HG02973 (cell line): ENCODE measurements around the gene SFTPA2.
"Not testable (repeated sequence)": the region's sequence is repeated elsewhere in the genome, so short reads cannot be mapped to it uniquely, and the experiment has no call there.

Experiments
- ATAC-seq: cut with Tn5 transposase; IDR thresholded peaks from one replicate; pipeline ENCODE4 v1.9.1; 2021; ENCODE audit warnings: moderate library complexity; ENCODE audit not compliant: unreplicated experiment

Gene SFTPA2

DNA sequence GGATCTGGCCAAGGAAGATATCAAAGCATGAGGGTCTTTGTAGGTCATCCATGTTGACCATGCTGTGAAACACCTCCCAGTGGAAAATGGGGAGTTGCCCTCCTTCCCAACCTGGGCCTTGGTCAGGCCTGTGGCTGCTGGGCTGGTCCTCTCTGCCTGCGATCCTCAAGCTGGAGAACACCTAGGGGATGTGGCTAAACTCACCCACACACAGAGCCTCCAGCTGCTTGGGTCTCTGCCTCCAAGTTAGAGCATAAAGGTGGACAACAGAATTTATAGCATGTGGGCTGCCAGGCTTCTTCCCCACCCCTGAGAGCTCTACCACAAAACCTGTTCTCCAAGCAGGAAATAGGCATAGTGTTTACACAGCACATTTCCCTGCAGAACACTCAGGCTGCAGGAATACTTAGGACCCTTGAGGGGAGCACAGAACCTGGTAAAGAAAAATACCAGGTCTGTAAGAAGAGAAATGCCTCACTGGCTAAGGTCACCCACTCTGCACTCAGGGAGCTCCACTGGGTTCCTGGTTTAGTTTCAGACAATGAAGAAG is at the start of gene SFTPA2:
TSS of gene SFTPA2 (minus strand) at position 248 of the 550 bp plus-strand sequence. CDS start 924 bp downstream, outside the sequence.
- no peak for ATAC-seq

DNA sequence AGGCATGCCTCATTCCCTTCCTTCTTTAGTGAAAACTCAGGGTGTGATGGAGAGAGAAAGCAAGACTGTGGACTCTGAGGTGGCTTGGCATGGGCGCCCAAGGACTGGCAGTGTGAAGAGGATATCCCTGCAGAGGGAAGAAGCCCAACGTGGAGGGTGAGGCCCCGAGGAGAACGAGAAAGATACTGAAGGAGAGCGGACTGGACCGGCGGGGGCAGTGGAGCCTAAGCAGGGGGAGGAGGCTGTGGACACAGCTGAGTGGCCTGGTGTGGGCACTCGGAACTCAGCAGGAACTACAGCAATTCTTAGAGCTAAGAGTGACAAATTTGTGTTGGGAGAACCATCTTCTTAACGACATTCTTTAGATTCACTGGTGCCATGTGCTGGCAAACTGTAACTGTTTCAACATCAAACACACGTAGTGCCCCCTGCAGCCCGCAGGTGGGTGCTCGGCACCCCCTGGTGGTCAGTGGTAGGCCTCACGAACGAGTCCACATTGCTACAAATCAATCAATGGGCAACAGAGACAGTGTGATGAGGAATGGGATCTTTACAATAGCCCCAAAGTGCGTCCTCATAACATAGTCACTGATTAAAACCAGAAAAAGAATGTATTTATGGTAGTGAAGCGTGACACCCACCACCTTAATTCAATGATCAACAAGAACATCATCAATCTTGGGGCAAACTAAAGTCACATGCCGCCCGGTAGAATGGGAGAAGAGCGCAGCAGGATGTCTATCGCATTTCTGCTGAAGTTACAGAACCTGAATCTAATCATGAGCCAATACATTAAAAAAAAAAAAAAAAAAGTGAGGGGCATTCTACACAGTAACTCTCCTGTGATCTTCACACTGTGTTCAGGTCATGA is 48.5 kb upstream of the SFTPA2 start:
- ATAC-seq, result no peak

DNA sequence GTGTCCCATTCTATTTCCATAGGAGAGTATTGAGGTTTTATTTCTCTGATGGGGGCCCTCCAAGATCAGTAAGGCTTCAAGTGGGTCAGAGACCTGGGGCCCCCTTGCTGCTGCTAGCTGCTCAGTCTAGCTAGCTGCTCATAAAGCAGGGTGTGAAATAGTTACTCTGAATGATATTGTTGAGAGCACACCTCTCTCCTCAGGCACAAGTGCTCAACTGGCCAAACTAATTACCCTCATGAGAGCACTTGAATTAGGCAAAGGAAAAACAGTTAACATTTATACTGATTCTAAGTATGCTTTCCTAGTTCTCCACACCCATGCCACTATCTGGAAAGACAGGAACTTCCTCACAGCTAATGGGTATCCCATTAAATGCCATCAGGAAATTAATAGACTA is 45.1 kb upstream of the SFTPA2 start:
- ATAC-seq, result no peak

DNA sequence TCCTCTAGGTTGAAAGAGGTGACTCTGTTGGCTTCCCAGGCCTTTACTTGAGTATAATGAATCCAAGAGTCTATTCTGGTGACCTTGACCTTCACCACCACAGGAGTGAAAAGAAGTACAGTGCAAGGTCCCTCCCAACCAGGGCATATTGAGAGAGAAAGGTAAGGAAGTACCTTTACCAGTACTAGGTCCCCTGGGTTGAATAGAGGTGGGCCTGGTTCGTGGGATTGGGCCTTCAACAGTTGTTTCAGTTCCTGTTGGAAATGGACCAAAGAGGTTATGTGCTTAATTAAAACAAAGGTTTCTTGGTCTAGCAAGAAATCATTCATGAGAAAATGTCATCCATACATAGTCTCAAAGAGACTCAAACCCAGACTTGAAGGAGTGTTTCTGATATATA is 44.1 kb upstream of the SFTPA2 start:
- no peak for ATAC-seq

DNA sequence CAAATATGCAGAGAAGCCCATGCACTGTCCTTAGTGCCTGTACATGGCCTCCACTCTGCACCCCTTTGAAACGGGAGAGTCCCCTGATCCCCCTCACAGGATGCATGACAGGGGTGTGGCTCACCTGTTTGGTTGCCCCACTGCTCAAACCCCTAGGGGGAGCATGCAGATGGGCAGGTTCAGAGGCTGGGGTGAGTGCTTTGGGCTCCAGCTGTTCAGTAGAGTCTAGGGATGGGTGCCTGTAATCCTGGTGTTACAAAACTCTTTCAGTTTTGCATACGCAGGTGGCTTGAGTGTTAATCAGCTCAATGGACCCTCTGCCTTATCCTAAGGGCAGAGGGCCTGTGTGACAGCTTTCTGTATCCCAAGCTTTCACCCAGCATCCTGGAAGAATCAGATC is 42.7 kb upstream of the SFTPA2 start:
- ATAC-seq, result no peak

DNA sequence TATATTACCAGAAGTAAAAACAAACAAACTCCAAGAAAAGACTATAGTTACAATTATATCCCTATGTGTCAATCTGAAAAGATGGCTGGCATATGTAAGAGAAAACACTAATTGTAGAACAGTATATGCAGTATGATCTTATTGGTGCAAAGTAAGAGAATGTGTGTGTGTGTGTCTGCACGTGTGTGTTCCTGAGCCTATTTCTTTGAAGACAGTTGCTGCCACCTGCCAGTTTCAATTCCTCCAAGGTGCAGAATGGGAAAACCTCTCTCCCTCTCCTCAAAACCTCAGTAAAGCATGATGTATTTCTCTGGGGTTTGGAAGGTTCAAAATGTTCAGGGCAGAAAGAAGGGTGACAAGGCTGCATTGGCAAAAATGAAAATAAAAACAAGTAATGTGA is 41.7 kb upstream of the SFTPA2 start:
- no peak for ATAC-seq

DNA sequence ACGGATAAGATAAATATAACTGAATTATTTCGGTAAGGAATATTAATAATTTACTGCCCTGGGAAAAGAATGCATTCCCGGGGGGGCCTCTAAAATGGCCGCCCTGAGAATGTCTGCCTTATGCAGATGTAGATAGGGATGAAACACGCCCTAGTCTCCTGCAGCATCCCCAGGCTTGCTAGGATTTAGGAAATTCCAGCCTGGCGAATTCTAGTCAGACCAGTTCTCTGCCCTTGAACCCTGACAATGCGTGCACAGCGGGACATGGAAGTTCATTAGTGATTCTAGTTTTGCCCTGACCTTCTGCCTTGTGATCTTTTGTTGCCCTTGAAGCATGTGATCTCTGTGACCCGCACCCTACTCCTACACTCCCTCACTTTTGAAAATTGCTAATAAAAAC is 39.4 kb upstream of the SFTPA2 start:
- ATAC-seq, result not testable (repeated sequence)

DNA sequence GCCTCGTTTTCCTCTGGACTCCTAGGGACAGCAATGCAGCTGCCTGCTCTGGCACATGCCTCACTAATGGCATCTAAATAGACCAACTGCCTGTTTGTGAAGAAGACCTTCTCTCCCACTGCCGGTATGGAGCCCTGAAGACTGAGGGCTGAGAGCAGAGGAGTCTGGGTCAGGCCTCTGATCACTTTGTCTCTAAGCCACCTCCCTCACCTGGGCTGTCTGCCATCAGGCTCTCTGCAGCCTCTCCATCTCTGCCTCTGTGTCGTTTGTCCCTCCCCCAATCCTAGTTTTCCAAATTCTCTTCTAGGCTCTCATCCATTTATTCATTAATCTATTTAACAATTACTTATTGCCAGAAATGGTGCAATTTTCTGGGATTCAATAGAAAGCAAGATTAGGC is 35.3 kb upstream of the SFTPA2 start:
- ATAC-seq, result no peak

DNA sequence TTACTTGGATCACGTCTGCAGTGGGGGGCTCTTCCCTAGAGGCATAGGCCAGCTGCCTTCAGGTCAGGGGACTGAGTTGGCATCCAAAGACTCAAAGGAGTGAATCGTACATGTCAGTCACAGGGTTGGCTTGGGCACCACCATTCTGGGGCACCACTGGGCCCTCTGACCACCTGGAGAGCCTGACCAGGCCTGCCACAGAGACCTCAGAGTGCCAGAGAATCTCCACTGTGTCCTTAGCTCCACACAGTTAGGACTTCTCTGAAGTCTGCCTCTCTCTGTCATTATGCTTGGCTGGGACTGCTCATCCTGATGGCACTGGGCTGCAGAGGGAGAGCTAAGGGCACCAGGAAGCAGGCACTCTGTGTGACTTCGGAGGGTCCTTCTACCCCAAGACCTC is 34.4 kb upstream of the SFTPA2 start:
- ATAC-seq, result not testable (repeated sequence)

DNA sequence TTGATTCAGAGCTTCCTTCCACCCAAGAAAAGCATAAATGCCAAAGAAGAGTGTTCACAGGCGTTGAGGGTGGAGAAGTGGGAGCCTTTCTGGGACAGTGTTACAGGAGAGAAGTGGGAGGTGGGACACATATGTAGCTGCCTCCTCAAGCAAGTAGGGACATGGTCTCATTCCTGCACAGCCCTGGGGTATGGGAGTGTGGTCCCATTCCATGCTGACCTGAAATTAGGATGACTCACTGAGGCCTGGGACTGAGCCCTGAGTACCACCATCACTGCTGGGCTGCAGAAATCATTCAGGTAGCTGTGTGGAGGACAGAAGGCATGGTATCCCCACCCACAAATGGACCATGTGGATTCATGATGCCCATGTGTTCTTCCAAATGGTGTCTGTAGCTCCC is 33.2 kb upstream of the SFTPA2 start:
- ATAC-seq, result no peak

DNA sequence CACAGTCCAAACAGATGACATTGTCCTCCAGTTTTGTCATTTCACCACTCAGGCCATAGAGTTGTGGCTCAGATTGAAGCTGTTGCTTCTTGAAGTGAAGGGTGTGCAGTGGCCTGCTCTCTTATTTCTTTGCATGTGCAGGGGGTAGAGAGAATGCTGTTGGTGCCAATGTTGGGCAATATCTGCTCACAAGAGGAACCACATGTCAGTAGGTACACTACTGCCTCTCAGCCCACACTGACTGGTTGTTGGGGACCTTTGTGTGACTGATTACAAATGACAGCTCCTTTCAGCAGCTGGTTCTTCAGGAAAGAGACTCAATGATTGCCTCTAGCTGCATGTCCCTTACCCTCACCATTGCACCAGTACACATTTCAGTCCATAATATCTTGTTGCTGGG is 28.6 kb upstream of the SFTPA2 start:
- ATAC-seq, result no peak

DNA sequence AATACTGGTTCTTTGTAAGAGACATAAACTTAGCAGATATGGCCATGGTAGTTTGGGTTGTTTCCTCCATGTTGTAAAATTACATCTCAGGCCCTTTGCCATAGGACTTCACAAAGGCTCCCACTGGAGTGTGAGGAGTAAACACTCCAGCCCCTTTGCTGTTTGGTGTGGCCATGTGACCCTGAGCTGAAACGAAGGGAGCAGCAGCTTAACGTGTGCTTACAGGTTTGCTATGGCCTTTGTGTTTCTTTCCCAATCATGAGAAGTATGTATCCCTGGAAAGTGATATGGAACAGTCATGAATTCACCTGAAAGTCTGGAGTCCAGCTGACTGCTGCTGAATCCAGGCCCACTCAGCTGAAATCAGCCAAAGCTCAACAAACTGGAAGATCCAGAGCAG is 26.7 kb upstream of the SFTPA2 start:
- no peak for ATAC-seq

DNA sequence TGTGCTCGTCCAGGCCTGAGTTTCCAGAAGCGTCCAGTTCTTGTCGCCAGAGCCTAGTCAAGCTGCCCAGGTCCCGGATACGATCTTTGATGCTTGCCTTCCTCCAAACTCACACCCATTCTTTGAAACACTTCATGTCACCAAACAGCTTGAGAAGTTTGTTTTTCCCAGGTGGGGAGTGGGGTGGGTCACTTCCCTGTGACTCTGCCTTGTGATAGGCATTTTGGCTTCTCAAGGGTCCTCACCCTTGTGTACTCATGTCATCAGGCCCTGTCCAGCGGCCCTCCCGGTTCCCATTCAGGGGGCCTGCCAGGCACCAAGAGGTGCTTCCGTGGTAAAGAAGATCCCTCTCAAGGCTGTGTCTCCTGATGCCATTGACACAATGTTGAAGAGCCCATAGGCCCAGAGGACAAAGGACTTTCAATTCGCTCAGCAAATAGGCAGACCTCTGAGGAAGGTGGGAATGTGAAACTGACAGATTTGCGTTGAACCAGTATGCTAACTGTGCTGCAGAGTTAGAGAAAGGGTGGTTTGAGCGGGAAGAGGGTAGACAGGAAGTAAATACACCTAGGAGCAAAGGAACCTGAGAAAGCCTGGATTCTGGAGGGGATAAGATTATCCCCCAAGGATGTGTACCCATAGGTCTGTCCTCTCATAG is 25.8 kb upstream of the SFTPA2 start:
- ATAC-seq, result no peak

DNA sequence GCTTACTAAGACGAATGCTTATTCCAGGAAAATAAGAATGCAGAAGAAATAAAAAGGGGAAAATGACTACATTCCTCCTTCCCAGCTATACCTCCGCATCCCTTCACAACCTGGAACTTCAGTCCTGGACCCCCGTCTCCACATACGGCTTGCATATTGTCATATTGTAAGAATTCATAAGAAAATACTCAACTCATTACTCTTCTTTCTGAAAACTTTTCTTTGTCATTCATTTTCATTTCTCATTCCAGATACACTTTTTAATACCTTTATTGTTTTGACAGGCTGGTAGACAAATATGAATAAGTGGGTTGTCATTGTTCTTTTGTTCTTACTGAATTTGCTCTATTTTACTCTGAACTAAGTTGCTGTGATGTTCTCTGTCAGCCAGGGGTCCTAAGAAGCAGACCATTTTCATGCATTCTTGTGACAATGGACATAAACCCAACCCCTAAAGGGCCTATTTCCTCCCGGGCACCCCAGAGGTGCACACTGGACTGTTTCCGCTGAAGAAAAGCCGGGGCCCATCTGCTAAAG is 23.3 kb upstream of the SFTPA2 start:
- ATAC-seq, result no peak

DNA sequence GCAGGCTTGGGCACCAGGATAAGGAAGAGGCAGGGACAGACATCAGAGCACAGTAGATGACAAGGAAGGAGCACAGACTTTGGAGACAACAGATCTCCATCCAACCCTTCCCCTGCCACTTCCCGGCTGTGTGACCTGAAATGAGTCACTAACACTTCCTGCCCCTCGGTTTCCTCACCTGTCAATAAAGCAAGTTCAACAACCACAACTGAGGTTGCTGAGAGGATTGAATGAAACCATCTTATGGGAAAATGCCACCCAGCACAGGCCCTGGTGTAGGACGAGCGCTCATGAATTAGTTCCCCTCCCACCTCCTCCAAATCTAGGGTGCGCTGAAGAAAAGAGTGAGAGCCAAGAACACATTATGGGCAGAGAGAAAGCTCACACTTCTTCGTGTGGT is 22.7 kb upstream of the SFTPA2 start:
- not testable (repeated sequence) for ATAC-seq

DNA sequence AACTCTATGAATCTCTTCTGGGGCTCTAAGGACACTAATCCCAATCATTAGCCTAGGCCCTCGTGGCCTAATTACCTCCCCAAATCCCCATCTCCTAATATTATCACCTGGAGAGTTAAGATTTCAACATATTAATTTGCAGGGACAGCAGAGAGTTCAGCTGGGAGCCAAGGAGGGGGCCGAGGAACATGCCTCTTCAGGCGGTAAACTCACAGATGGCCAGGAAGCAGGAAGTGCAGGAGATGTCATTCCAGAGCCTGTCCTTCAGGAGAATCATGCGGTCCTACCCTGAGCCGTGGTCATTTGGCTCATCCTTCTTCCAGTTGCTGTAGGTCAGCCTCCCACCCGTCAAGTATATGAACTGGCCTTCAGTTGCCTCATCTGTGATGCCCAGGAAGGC is 21.9 kb upstream of the SFTPA2 start:
- ATAC-seq, result no peak

DNA sequence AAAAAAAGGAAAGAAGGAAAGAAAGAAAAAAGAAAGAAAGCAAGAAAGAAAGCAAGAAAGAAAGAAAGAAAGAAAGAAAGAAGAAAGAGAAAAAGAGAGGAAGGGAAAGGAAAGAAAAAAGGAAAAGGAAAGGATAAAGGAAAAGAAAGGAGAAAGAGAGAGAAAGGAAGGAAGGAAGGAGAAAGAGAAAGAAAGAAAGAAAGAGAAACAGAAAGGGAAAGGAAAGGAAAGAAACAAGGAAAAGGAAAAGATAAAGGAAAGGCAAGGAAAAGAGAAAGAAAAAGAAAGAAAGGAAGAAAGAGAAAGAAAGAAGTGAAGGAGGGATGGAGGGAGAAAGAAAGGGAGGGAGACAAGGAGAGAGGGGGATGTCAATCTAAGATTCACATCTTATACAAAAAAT is 20.8 kb upstream of the SFTPA2 start:
- no peak for ATAC-seq

DNA sequence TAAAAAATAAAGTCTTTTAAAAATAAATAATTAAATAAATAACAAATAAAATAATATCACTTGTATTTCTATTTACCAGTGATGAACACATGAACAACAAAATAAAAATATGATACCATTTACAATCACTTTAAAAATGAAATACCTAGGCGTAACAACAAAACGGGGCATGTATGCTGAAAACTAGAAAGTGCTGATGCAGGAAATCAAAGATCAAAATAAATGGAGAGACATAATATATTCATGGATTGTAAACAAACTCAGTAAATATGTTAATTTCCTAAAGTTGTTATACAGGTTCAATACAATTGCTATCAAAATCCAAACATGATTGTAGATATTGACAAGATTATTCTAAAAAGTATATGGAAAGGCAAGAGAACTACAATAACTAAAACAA is 19.2 kb upstream of the SFTPA2 start:
- ATAC-seq, result no peak

DNA sequence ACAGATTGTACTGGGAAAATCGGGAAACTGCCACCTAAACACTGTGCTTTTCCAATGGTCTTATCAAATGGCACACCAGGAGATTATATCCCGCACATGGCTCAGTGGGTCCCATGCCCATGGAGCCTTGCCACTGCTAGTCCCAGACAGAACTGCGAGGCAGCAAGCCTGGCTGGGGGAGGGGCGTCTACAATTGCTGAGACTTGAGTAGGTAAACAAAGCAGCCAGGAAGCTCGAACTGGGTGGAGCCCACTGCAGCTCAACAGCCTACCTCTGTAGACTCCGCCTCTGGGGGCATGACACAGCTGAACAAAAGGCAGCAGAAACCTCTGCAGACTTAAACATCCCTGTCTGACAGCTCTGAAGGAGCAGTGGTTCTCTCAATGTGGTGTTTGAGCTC is 10.4 kb upstream of the SFTPA2 start:
- ATAC-seq, result not testable (repeated sequence)

DNA sequence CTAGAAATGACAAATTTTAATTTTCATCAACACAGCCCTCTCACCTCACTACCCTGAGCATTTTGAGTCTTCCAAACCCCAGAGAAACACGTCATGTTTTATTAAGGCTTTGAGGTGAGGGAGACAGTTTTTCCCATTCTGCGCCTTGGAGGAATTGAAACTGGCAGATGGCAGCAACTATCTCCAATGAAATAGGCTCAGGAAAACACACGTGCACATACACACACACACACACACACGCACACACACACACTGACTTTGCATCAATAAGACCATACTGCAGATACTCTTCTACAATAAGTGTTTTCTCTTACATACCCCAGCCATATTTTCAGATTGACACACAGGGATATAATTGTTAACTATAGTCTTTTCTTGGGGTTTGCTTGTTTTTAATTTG is 3.2 kb upstream of the SFTPA2 start:
- no peak for ATAC-seq

DNA sequence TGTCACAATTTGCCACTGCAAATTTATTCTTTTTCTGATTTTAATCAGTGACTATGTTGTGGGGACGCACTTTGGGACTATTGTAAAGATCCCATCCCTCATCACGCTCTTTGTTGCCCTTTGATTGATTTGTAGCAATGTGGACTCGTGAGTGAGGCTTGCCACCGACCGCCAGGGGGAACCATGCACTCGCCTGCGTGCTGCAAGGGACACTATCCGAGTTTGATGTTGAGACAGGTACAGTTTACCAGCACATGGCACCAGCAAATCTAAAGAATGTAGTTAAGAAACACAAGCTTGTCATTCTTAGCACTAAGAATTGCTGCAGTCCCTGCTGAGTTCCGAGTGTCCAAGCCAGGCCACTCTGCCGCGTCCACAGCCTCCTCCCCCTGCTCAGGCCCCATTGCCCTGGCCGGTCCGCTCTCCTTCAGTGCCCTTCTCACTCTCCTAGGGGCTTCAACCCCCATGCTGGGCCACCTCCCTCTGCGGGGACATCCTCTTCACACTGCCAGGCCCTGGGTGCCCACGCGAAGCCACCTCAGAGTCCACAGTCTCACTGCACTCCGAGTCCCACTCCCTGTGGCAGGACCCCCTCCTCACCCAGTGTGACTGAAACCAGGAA is 2.0 kb upstream of the SFTPA2 start:
- ATAC-seq, result peak; percentile 70
